Pancreas (tissue), 10 donors: ENCODE measurements around the gene CEACAM3. TPM values are rescaled to one million over a fixed set of nuclear protein-coding genes. Genes with fewer than 3 reads are reported as not detected.

Source experiments
- ATAC-seq, 4 donors: fragments of 200-7000 bp; cut with Tn5 transposase; one replicate each; pipeline versions ENCODE4 v1.8.0 to v1.9.1; 2020; ENCODE audit warnings: mild to moderate bottlenecking in 4 of 4, moderate library complexity in 4 of 4
- DNase-seq, 6 donors: peaks; one replicate each; pipeline ENCODE4 v3.0.0-alpha.2; 2020
- FAIRE-seq: peaks from 2 replicates; lab custom pipeline; 2012; peaks lifted over from hg19 to GRCh38; lab: Jason Lieb, UNC
- H3K27ac ChIP-seq, 4 donors: fragments of 200-600 bp; sonication (generic); 1 replicate in 3 of 4; 2 replicates in 1 of 4; pipeline versions ENCODE4 v1.5.0 to v1.8.0; 2020
- H3K27me3 ChIP-seq, 4 donors: fragments of 200-600 bp; one replicate each; pipeline ENCODE4 v1.8.0; 2021
- H3K36me3 ChIP-seq, 3 donors: fragments of 200-600 bp; sonication (generic) in 1 of 3; one replicate each; pipeline versions ENCODE4 v1.5.0 to v1.8.0; 2020 to 2021
- H3K4me1 ChIP-seq, 3 donors: fragments of 200-600 bp; one replicate each; pipeline ENCODE4 v1.8.0; 2021
- H3K4me3 ChIP-seq, 4 donors: fragments of 200-600 bp; sonication (generic) in 2 of 4; one replicate each; pipeline versions ENCODE4 v1.5.0 to v1.8.0; 2020 to 2021
- H3K9me3 ChIP-seq, 4 donors: fragments of 200-600 bp; one replicate each; pipeline ENCODE4 v1.8.0; 2021
- WGBS, 2 donors: extraction: QIAGEN DNeasy Blood & Tissue Kit; methylation state at CpG; one replicate each; pipeline ENCODE4 v1.1.7; 2013; 5-methylcytosine and 5-hydroxymethylcytosine counted together
- intact Hi-C, 3 donors: fragments of 100-400 bp; cut with DNase I; formaldehyde crosslinking; loops; one replicate each; pipeline versions ENCODE4 v1.11.1 to v1.14.2; 2022
- polyA plus RNA-seq, 2 donors: library from polyadenylated mRNA; stranded (reverse); fragments of 200-250 nt; gene quantifications; one replicate each; pipeline ENCODE4 v1.2.3, GENCODE V29; 2013
- total RNA-seq, 6 donors: library from RNA; stranded (reverse); fragmentation: NEBNext Ultra II Directional in 4 of 6; extraction: Animal tissue kit (Norgen Biotek cat#: 25700) in 4 of 6; gene quantifications; one replicate each; pipeline versions ENCODE4 v1.2.1 to v1.2.4, GENCODE V29; 2021 to 2023
- TF ChIP-seq, protein P1 (sequence below), 4 donors: fragments of 200-600 bp; sonication (generic) in 3 of 4; IDR thresholded peaks; one replicate each; pipeline versions ENCODE4 v1.5.0 to v1.8.0; 2021; ENCODE audit warnings: antibody characterized with exemption in 4 of 4
- donor health status: healthy with polysubstance abuse.
- donor health status: DM: no; HTN: no; CAD: no; lungs with moderate emphysema.
- donor health status: DM: no; HTN: no; CAD: no.
- donor health status: control.
- donor health status: control.
- donor health status: Bipolar disorder and iron deficiency.
- donor health status: DM: yes; HTN: yes; CAD: no.
- donor health status: DM: no; HTN: no; CAD: no.
- donor health status: DM: no; HTN: no; CAD: no.
- donor health status: DM: yes; HTN: yes; CAD: no.

The CEACAM3 gene
- total and polyA plus RNA-seq, 8 donors, result 0.41 to 0.61 TPM; not detected in 6

DNA sequence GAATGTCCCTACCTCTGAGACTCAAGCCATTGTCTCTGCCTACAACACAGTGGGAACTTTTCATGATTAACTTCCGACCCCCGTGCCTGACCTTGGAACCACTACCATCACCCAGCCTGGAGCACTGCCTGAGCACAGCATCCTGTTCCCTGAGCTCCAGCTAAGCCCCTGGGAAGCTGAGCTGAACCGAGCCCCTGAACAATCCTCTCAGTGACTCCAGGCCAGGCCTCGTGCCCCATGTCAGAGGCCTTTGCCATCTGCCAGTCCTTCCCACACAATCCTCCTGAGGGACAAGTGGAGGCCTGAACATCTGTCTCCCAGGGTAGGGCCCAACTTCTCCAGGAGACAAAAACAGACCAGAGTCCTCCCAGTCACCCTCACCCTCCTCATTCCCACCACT, 17.5 kb downstream of the CEACAM3 start:
- Histone ChIP-seq H3K27me3 (no peaks in the 10 kb centered on the region), H3K9me3 (no peaks in the 10 kb centered on the region), H3K4me1 (peaks cover 0 to 6% (median 0%) of the 10 kb centered on the region in 3 donors), H3K4me3 (no peak overlapping the region), H3K36me3 (no peaks in the 10 kb centered on the region), H3K27ac (no peak overlapping the region)
- intact Hi-C loops, result no loop called here
- ATAC-seq, result no peak
- TF ChIP-seq, protein P1, sequence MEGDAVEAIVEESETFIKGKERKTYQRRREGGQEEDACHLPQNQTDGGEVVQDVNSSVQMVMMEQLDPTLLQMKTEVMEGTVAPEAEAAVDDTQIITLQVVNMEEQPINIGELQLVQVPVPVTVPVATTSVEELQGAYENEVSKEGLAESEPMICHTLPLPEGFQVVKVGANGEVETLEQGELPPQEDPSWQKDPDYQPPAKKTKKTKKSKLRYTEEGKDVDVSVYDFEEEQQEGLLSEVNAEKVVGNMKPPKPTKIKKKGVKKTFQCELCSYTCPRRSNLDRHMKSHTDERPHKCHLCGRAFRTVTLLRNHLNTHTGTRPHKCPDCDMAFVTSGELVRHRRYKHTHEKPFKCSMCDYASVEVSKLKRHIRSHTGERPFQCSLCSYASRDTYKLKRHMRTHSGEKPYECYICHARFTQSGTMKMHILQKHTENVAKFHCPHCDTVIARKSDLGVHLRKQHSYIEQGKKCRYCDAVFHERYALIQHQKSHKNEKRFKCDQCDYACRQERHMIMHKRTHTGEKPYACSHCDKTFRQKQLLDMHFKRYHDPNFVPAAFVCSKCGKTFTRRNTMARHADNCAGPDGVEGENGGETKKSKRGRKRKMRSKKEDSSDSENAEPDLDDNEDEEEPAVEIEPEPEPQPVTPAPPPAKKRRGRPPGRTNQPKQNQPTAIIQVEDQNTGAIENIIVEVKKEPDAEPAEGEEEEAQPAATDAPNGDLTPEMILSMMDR (IDR thresholded peaks at IDR 0.05), result no peak
- DNase-seq, result no peak
- no peak for FAIRE-seq
- WGBS, 2 donors, result 47 to 52% methylated on average over 4 of the region's 4 CpGs

DNA sequence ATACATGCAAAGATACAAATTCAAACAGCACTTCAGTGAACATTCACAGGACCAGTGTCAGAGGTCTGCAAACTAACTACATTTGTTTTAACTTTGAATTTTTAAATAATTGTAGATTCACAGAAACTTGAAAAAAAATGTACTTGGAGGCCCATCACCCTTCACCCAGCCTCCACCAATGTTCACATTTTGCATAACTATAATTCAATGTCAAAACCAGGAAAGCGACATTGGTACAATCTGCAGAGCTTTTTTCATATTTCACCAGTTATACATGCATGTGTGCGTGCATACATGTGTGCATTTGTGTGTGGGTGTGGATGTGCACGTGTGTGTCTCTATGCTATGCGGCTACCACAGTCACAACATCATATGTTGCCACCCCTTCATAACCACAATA, 18.9 kb downstream of the CEACAM3 start:
- TF ChIP-seq, protein P1 (IDR thresholded peaks at IDR 0.05), result no peak
- H3K27me3 ChIP-seq, result no peaks in the 10 kb centered on the region
- ATAC-seq (no peak), DNase-seq (no peak), FAIRE-seq (no peak)
- no peak overlapping the region for H3K27ac ChIP-seq
- H3K36me3 ChIP-seq, result no peaks in the 10 kb centered on the region
- peaks cover 0 to 6% (median 0%) of the 10 kb centered on the region in 3 donors for H3K4me1 ChIP-seq
- H3K4me3 ChIP-seq, result no peak overlapping the region
- H3K9me3 ChIP-seq, result no peaks in the 10 kb centered on the region
- WGBS, 2 donors, result 62 to 75% methylated on average over 4 of the region's 4 CpGs
- intact Hi-C loops, result no loop called here

DNA sequence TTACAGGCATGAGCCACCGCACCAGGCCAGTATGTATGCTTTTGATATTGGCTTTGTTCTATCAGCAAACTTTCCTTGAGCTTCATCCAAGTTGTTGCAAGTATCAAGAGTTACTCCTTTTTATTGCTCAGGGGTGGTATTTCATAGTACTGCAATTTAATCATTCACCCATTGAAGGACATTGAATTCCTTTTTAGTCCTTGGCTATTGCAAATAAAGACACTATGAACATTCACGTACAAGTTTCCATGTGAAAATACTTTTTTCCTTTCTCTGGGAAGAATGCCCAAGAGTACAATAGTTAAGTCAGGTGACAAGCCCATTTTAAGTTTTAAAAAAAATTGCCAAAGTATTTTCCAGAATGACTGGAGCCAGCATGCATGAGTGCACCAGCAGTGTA, 20.4 kb downstream of the CEACAM3 start:
- FAIRE-seq, result no peak
- WGBS, 2 donors, result 14 to 15% methylated on average over 2 of the region's 2 CpGs
- Histone ChIP-seq H3K36me3 (no peaks in the 10 kb centered on the region), H3K9me3 (no peaks in the 10 kb centered on the region), H3K27me3 (no peaks in the 10 kb centered on the region), H3K4me3 (no peak overlapping the region), H3K4me1 (peaks cover 0 to 6% (median 0%) of the 10 kb centered on the region in 3 donors), H3K27ac (no peak overlapping the region)
- peak in 3 of 4 donors; percentile 46 to 76 (median 67) for ATAC-seq
- TF ChIP-seq, protein P1 (IDR thresholded peaks at IDR 0.05), result no peak
- intact Hi-C loops, result no loop called here
- no peak for DNase-seq

DNA sequence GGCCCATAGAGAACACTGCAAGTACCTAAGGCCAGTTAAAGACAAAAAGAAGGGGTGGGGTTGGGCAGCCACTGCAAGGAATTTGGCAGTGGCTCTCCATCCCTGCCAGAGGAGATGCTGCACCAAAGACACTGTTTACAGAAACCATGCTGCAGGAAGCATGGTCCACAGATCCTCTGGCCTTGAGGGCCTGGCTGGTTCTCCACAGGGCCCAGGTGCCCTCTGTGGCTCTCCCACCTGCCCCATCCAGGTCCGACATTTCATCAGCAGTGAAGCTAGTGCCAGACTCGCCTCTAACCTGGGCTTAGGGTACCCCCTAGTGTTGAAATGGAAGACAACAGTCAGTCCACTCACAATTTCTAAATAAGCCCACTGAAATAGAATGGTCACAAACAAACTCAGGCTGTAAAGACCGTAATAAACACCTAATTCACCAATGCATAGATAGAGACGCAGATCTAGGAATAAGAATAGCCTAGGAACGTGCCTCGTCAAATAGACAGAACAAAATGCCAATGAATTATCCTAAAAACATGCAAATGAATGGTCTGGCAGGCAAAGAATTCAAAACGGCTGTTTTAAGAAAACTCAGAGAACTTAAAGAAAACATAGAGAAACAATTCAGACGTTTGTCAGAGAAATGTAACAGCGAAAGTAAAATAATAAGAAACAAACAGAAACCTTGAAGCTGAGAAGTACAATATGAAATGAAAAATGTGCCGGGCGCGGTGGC, 24.8 kb downstream of the CEACAM3 start:
- H3K9me3 ChIP-seq, result no peaks in the 10 kb centered on the region
- intact Hi-C loops, result no loop called here
- peaks cover 0 to 6% (median 0%) of the 10 kb centered on the region in 3 donors for H3K4me1 ChIP-seq
- TF ChIP-seq, protein P1 (IDR thresholded peaks at IDR 0.05), result peak; percentile 34 to 57 (median 47)
- H3K36me3 ChIP-seq, result no peaks in the 10 kb centered on the region
- FAIRE-seq, result no peak
- DNase-seq, result peak in 2 of 6 donors; percentile 27 to 50
- 31 to 33% methylated on average over 12 of the region's 12 CpGs for whole genome bisulfite sequencing, 2 donors
- ATAC-seq, result peak; percentile 66 to 90 (median 89)
- no peaks in the 10 kb centered on the region for H3K27me3 ChIP-seq
- H3K4me3 ChIP-seq, result no peak overlapping the region
- H3K27ac ChIP-seq, result no peak overlapping the region
